ENCODE results near the gene ATAD3B. TPM values are rescaled to one million over a fixed set of nuclear protein-coding genes. Genes with fewer than 3 reads are reported as not detected.

ATAD3B gene
- total RNA-seq, 1 donor from 2014 or later: 31.4 TPM

DNA sequence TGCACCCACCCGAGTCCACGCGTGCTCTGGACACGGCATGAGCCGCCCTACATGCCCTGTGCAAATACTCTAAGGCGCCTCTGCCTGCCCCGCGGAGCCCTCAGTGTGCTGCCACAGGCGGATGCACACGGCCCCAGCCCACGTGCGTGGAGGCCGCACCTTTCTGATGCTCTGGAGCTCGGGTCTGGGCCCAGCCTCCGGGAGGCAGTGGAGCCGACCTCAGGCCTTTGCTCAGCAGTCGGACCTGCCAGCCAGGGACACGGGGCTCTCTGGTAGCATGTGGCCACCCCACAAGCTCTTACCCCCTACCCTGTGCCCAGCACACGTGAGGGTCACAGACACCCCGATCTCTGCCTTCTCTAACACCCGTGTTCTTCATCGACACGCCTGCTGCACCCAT lies 66.8 kb downstream of the ATAD3B start:
- no peak for DNase-seq (ENCODE audit: low read depth)
- Histone ChIP-seq H3K36me3 (ENCODE audit: control insufficient read depth, insufficient read depth, low read length) (no peaks in the 10 kb centered on the region), H3K4me3 (ENCODE audit: low read depth, low read length) (no peak overlapping the region), H3K27me3 (ENCODE audit: control insufficient read depth, insufficient read depth, low read length) (no peaks in the 10 kb centered on the region)
- TF ChIP-seq, protein P1, sequence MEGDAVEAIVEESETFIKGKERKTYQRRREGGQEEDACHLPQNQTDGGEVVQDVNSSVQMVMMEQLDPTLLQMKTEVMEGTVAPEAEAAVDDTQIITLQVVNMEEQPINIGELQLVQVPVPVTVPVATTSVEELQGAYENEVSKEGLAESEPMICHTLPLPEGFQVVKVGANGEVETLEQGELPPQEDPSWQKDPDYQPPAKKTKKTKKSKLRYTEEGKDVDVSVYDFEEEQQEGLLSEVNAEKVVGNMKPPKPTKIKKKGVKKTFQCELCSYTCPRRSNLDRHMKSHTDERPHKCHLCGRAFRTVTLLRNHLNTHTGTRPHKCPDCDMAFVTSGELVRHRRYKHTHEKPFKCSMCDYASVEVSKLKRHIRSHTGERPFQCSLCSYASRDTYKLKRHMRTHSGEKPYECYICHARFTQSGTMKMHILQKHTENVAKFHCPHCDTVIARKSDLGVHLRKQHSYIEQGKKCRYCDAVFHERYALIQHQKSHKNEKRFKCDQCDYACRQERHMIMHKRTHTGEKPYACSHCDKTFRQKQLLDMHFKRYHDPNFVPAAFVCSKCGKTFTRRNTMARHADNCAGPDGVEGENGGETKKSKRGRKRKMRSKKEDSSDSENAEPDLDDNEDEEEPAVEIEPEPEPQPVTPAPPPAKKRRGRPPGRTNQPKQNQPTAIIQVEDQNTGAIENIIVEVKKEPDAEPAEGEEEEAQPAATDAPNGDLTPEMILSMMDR (IDR thresholded peaks at IDR 0.05; ENCODE audit: insufficient read depth, low read length, poor library complexity, severe bottlenecking): no peak

DNA sequence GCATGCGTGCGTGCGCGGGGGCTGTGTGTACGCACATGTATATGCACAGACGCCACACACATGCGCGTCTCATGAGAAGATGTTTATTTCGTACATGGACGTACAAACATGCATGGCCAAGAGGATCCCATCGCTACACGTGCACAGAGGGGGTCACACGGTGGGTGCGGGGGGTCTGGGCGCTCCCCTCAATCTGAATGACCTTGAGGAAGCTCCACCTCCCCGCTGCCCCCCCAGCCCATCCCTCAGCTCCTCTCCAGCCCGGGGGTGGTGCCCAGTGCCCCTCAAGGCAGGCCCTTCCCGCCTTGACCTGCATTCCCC lies 67.4 kb downstream of the ATAD3B start:
- Histone ChIP-seq H3K4me3 (ENCODE audit: low read depth, low read length) (no peak overlapping the region), H3K27me3 (ENCODE audit: control insufficient read depth, insufficient read depth, low read length) (no peaks in the 10 kb centered on the region), H3K36me3 (ENCODE audit: control insufficient read depth, insufficient read depth, low read length) (no peaks in the 10 kb centered on the region)
- TF ChIP-seq, protein P1 (IDR thresholded peaks at IDR 0.05; ENCODE audit: insufficient read depth, low read length, poor library complexity, severe bottlenecking): no peak
- DNase-seq (ENCODE audit: low read depth): no peak

DNA sequence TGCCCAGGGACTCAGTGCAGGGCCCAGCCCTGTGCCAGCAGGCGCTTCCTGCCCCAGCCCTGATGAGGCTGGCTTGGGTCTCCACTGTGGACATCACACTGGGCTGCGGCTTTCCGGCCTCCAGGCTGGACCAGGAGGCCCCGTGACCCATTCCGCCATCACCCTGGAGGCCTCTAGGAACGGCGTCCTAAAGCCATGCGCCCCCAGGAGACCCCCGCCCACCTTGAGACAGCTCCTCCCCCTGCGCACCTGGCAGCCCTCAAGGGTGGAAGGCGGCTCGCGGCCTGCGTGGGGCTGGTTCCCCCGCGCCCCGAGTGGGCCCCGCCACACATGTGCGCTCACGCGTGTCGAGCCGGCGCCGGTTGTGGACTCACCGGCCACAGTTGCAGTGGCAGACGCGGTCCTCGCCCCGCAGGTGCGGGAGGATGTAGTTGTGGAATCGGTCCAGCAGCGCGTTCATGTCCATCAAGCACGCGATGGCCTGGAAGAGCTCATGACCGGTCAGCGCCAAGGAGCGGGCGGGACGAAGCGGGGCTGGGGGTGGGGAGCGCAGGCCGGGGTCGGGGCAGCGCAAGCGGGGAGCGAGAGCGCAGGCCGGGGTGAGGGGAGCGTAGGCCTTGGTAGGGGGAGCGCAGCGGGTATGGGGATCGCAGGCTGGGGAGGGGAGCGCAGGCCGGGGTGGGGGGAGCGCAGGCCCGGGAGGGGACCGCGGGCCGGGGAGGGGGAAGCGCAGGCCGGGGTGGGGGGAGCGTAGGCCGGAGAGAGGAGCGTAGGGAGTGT lies 67.9 kb downstream of the ATAD3B start:
- H3K27me3 ChIP-seq (ENCODE audit: control insufficient read depth, insufficient read depth, low read length): no peaks in the 10 kb centered on the region
- DNase-seq (ENCODE audit: low read depth): no peak
- TF ChIP-seq, protein P1 (IDR thresholded peaks at IDR 0.05; ENCODE audit: insufficient read depth, low read length, poor library complexity, severe bottlenecking): no peak
- peak overlapping the region; percentile 49 for H3K4me3 ChIP-seq (ENCODE audit: low read depth, low read length)
- H3K36me3 ChIP-seq (ENCODE audit: control insufficient read depth, insufficient read depth, low read length): no peaks in the 10 kb centered on the region

DNA sequence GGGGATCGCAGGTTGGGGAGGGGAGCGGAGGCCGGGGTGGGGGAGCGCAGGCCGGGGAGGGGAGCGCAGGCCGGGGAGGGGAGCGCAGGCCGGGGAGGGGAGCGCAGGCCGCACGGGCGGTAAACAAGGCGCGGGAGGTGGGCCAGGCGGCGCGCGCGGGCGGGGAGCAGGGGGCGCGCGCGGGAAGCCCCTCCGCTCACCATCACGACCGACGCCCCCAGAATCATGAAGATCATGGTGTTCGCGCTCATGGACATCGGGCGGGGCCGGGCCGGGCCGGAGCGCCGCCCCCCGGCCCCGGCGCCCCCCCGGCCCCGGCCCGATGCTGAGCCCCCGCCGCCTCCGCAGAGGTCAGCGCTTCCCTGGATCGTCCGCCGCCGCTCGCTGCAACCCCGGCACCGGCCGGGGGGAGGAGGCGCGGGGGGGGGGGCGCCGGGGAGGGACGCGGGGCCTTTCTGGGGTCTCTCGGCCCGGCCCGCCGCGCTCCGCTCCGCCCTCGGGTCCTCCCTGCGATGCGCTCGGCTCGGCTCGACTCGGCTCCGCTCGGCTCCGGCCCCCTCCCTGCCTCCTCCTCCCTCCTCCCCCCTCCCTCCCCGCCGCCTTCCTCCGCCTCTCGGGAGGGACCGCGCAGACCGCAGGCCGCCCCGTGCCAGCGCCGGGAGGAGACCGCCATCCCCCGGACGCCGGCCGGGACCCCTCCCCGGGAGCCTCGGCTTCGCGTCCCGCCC lies 68.7 kb downstream of the ATAD3B start, which contains the start of gene TMEM240:
TMEM240 (minus strand) TSS at position 535 of the 728 bp plus-strand sequence; CDS start at position 257, 278 bp downstream.
- Histone ChIP-seq H3K4me3 (ENCODE audit: low read depth, low read length) (peak within 1 kb of the TSS; percentile 49), H3K27me3 (ENCODE audit: control insufficient read depth, insufficient read depth, low read length) (no peaks in the 10 kb centered on the region), H3K36me3 (ENCODE audit: control insufficient read depth, insufficient read depth, low read length) (no peaks in the 10 kb centered on the region)
- TF ChIP-seq, protein P1 (IDR thresholded peaks at IDR 0.05; ENCODE audit: insufficient read depth, low read length, poor library complexity, severe bottlenecking): no peak
- DNase-seq (ENCODE audit: low read depth): no peak

DNA sequence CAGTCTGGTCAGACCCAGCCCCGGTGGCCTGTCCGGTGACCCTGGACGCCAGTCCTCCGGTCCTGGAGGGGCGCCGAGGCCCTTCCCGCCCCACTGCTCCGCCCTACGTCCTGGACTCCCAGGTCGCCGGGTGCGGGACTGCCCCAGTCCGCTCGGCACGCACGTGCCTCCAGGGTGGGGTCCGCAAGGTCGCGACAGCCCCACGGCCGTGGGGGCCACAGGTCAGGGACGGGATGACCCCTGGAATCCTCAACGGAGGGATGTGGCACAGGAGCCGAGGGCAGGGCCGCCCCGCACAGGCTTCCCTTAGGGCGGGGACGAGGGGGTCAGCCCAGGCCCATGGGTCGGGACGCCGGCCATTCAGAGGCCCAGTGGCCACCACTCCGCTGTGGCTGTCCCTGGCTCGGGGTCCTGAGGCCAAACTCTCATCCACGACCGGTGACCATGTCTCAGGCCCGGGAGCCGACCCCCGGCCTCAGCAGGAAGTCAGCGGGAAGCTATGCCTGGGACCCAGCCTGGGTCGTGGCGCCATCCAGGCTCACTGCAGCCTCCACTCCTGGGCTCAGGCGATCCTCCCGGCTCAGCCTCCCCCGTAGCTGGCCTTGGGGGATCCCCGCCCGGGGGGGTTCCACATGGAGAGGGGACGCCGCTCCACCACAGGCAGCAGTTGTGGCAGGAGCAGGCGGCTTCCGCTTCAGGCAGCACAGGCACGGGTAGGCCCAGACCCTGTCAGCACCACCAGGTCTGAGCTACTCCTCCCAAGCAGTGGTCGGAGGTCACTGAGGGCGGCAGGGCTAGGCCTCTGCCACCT lies 69.5 kb downstream of the ATAD3B start:
- Histone ChIP-seq H3K27me3 (ENCODE audit: control insufficient read depth, insufficient read depth, low read length) (no peaks in the 10 kb centered on the region), H3K36me3 (ENCODE audit: control insufficient read depth, insufficient read depth, low read length) (no peaks in the 10 kb centered on the region), H3K4me3 (ENCODE audit: low read depth, low read length) (peak overlapping the region; percentile 49)
- TF ChIP-seq, protein P1 (IDR thresholded peaks at IDR 0.05; ENCODE audit: insufficient read depth, low read length, poor library complexity, severe bottlenecking): no peak
- no peak for DNase-seq (ENCODE audit: low read depth)

Measured in kidney epithelial cell (primary cell).